ENCODE data around the gene KRT13. TPM values are rescaled to one million over a fixed set of nuclear protein-coding genes. Genes with fewer than 3 reads are reported as not detected.
"Not testable (repeated sequence)": the region's sequence is repeated elsewhere in the genome, so short reads cannot be mapped to it uniquely, and the experiment has no call there.

The KRT13 gene
- polyA plus RNA-seq, 1 experiment = not detected

DNA sequence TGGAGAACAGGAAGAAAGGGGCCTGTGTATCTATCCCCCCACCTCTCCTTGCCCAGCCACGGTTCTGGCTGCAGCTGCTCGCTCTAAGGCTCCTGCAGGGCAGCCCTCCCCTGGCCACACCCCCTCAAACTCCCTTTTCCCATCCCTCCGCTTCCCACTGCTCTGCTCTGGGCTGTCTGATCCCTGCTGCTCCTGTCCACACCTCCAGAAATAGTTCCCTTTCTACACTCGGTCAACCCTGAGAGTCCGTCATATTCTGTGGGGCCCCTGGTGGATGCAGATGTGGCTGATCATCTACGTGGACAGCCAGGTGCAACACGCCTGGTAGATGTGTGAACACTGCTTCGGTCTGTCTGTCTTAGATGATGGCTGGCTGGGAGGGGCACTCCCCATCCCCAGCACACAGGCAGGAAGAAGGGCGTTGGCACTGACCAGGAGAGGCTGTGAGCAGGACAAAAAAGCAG lies 42.0 kb upstream of the KRT13 start:
- H3K9me3 ChIP-seq (ENCODE audit: control insufficient read depth, insufficient read depth, low read length) = peaks cover 9% of the 10 kb centered on the region

DNA sequence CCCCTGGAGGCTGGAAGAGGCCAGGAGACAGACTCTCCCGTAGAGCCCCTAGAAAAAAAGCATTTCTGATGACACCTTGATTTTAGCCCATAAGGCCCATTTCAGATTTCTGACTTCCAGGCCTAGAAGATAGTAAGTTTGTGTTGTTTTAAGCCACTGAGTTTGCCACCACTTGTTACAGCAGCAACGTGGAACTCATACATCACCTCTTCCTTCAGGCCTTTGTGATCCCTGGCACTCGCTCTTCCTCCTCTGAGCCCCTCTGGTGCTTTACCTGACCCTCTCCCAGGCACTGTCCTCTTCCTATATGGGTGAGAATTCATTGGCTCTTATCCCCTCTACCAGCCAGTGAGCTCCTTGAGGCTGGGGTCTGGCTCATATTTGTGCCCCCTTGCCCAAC lies 41.4 kb upstream of the KRT13 start:
- H3K4me3 ChIP-seq (ENCODE audit: low read depth, low read length) = no peak overlapping the region
- ChIA-PET POLR2A (no interaction called here), CTCF (interaction anchor here (3.3 to 9.3 kb wide), 3 partner anchors 100 to 637 kb away, joined by 26 to 251 read pairs (median 93); no protein-coding TSS in a partner anchor)
- DNase-seq (ENCODE audit: low read depth, low spot score) = no peak
- H3K9me3 ChIP-seq (ENCODE audit: control insufficient read depth, insufficient read depth, low read length) = peaks cover 9% of the 10 kb centered on the region
- no peaks in the 10 kb centered on the region for H3K27me3 ChIP-seq (ENCODE audit: control insufficient read depth, insufficient read depth, low read length)
- no peak overlapping the region for H3K27ac ChIP-seq (ENCODE audit: low read depth, low read length)
- TF ChIP-seq, protein P1, sequence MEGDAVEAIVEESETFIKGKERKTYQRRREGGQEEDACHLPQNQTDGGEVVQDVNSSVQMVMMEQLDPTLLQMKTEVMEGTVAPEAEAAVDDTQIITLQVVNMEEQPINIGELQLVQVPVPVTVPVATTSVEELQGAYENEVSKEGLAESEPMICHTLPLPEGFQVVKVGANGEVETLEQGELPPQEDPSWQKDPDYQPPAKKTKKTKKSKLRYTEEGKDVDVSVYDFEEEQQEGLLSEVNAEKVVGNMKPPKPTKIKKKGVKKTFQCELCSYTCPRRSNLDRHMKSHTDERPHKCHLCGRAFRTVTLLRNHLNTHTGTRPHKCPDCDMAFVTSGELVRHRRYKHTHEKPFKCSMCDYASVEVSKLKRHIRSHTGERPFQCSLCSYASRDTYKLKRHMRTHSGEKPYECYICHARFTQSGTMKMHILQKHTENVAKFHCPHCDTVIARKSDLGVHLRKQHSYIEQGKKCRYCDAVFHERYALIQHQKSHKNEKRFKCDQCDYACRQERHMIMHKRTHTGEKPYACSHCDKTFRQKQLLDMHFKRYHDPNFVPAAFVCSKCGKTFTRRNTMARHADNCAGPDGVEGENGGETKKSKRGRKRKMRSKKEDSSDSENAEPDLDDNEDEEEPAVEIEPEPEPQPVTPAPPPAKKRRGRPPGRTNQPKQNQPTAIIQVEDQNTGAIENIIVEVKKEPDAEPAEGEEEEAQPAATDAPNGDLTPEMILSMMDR (IDR thresholded peaks at IDR 0.05; ENCODE audit: low read depth, low read length) = no peak

More for the DNA sequence above, 42.0 kb upstream of the KRT13 start:
- peak overlapping the region; percentile 85 for H3K27ac ChIP-seq (ENCODE audit: low read depth, low read length)
- no peak overlapping the region for H3K4me3 ChIP-seq (ENCODE audit: low read depth, low read length)
- DNase-seq (ENCODE audit: low read depth, low spot score) = no peak
- TF ChIP-seq, protein P1 (IDR thresholded peaks at IDR 0.05; ENCODE audit: low read depth, low read length) = no peak
- ChIA-PET POLR2A (no interaction called here), CTCF (interaction anchor here (1.9 to 9.3 kb wide), 12 partner anchors 11 to 743 kb away, joined by 7 to 251 read pairs (median 31); no protein-coding TSS in a partner anchor)
- H3K27me3 ChIP-seq (ENCODE audit: control insufficient read depth, insufficient read depth, low read length) = no peaks in the 10 kb centered on the region

- ChIA-PET POLR2A (no interaction called here), CTCF (interaction anchor here (0.7 to 1.7 kb wide), 4 partner anchors 103 to 172 kb away, joined by 3 to 10 read pairs (median 4); no protein-coding TSS in a partner anchor)
- Histone ChIP-seq H3K27ac (ENCODE audit: low read depth, low read length) (no peak overlapping the region), H3K27me3 (ENCODE audit: control insufficient read depth, insufficient read depth, low read length) (no peaks in the 10 kb centered on the region), H3K9me3 (ENCODE audit: control insufficient read depth, insufficient read depth, low read length) (peaks cover 9% of the 10 kb centered on the region), H3K4me3 (ENCODE audit: low read depth, low read length) (no peak overlapping the region)
- DNase-seq (ENCODE audit: low read depth, low spot score) = no peak
- TF ChIP-seq, protein P1 (IDR thresholded peaks at IDR 0.05; ENCODE audit: low read depth, low read length) = no peak
Observed at GRCh38 chr17:41545829-41546410, 40.5 kb upstream of the KRT13 start.

DNA sequence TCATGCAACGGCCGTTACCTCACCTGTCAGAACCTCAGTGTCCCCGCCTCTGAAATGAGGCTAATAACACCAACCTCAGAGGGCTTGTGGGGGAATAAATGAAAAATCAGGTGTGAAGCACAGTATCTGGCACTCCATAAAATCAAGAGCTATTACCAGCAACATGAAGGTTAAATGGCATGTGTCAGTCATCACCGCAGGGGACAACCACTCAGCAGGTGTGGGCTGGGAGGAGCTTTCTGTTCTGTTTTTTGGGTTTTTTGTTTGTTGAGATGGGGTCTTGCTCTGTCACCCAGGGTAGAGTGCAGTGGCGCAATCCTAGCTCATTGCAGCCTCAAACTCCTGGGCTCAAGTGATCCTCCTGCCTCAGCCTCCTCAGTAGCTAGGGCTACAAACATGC lies 39.5 kb upstream of the KRT13 start:
- no peak overlapping the region for H3K27ac ChIP-seq (ENCODE audit: low read depth, low read length)

GRCh38 chr17:41544491-41544892 lies 39.1 kb upstream of the KRT13 start:
- Histone ChIP-seq H3K27me3 (ENCODE audit: control insufficient read depth, insufficient read depth, low read length) (no peaks in the 10 kb centered on the region), H3K4me3 (ENCODE audit: low read depth, low read length) (no peak overlapping the region), H3K27ac (ENCODE audit: low read depth, low read length) (peak overlapping the region; percentile 21), H3K9me3 (ENCODE audit: control insufficient read depth, insufficient read depth, low read length) (peaks cover 9% of the 10 kb centered on the region)
- CTCF ChIA-PET = interaction anchor here (0.6 to 1.7 kb wide), 3 partner anchors 14 to 733 kb away, joined by 3 to 10 read pairs (median 4); no protein-coding TSS in a partner anchor
- DNase-seq (ENCODE audit: low read depth, low spot score) = no peak
- TF ChIP-seq, protein P1 (IDR thresholded peaks at IDR 0.05; ENCODE audit: low read depth, low read length) = no peak
- POLR2A ChIA-PET = no interaction called here

More for the DNA sequence above, 39.5 kb upstream of the KRT13 start:
- H3K4me3 ChIP-seq (ENCODE audit: low read depth, low read length) = no peak overlapping the region
- no peak for DNase-seq (ENCODE audit: low read depth, low spot score)
- H3K27me3 ChIP-seq (ENCODE audit: control insufficient read depth, insufficient read depth, low read length) = no peaks in the 10 kb centered on the region
- peaks cover 9% of the 10 kb centered on the region for H3K9me3 ChIP-seq (ENCODE audit: control insufficient read depth, insufficient read depth, low read length)
- CTCF ChIA-PET = interaction anchor here (0.6 to 1.7 kb wide), 6 partner anchors 14 to 734 kb away, joined by 3 to 10 read pairs (median 4); no protein-coding TSS in a partner anchor
- TF ChIP-seq, protein P1 (IDR thresholded peaks at IDR 0.05; ENCODE audit: low read depth, low read length) = no peak
- POLR2A ChIA-PET = no interaction called here

DNA sequence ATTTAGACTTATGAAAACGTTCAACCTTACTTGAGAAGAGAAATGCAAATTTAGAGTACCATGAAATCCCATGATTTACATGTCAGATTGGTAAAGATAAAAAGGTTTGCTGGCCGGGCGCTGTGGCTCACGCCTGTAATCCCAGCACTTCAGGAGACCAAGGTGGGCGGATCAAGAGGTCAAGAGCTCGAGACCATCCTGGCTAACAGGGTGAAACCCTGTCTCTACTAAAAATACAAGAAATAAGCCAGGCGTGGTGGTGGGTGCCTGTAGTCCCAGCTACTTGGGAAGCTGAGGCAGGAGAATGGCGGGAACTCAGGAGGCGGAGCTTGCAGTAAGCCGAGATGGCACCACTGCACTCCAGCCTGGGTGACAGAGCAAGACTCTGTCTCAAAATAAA lies 37.4 kb upstream of the KRT13 start:
- CTCF ChIA-PET = interaction anchor here (2.3 kb wide), 1 partner anchor 106 kb away, joined by 9 read pairs; no protein-coding TSS in a partner anchor
- H3K27ac ChIP-seq (ENCODE audit: low read depth, low read length); POLR2A ChIA-PET; H3K4me3 ChIP-seq (ENCODE audit: low read depth, low read length); DNase-seq (ENCODE audit: low read depth, low spot score); H3K27me3 ChIP-seq (ENCODE audit: control insufficient read depth, insufficient read depth, low read length); H3K9me3 ChIP-seq (ENCODE audit: control insufficient read depth, insufficient read depth, low read length): not testable (repeated sequence)
